HEK293T (cell line): ENCODE measurements around the gene TIPIN.
"Not testable (repeated sequence)": the region's sequence is repeated elsewhere in the genome, so short reads cannot be mapped to it uniquely, and the experiment has no call there.

Experiments used
- CTCF ChIA-PET: fragments of 350-600 bp; formaldehyde crosslinking; extraction: SDS; loops from one replicate; lab custom pipeline; 2021; ENCODE audit warnings: antibody characterized with exemption, inconsistent platforms; lab: Yijun Ruan, JAX
- POLR2A ChIA-PET: fragments of 350-600 bp; formaldehyde crosslinking; extraction: SDS; loops from one replicate; lab custom pipeline; 2020; ENCODE audit warnings: antibody characterized with exemption, inconsistent platforms; lab: Yijun Ruan, JAX
- DNase-seq: peaks from one replicate; pipeline ENCODE4 v3.0.0; 2012; ENCODE audit warnings: mixed read lengths; ENCODE audit errors: extremely low spot score
- ARNT ChIP-seq: fragments of 450-650 bp; IDR thresholded peaks from 2 replicates; pipeline ENCODE4 v1.6.1; 2017; ENCODE audit warnings: mild to moderate bottlenecking
- BHLHE40 ChIP-seq: fragments of 450-650 bp; IDR thresholded peaks from 2 replicates; pipeline ENCODE4 v1.6.1; 2016; ENCODE audit warnings: mild to moderate bottlenecking, moderate library complexity, borderline replicate concordance
- CTBP1 ChIP-seq: fragments of 450-650 bp; IDR thresholded peaks from 2 replicates; pipeline ENCODE4 v1.6.1; 2016; ENCODE audit warnings: borderline replicate concordance
- ELF4 ChIP-seq: fragments of 450-650 bp; IDR thresholded peaks from 2 replicates; pipeline ENCODE4 v1.6.1; 2017; ENCODE audit warnings: antibody characterized with exemption
- FOXA1 ChIP-seq: fragments of 450-650 bp; IDR thresholded peaks from 2 replicates; pipeline ENCODE4 v1.6.1; 2016; ENCODE audit warnings: mild to moderate bottlenecking
- FOXK2 ChIP-seq: fragments of 450-650 bp; IDR thresholded peaks from 2 replicates; pipeline ENCODE4 v1.6.1; 2016; ENCODE audit warnings: mild to moderate bottlenecking
- FOXM1 ChIP-seq: fragments of 450-650 bp; IDR thresholded peaks from 2 replicates; pipeline ENCODE4 v1.6.1; 2017; ENCODE audit warnings: mild to moderate bottlenecking, borderline replicate concordance
- HDGF ChIP-seq: fragments of 450-650 bp; IDR thresholded peaks from 2 replicates; pipeline ENCODE4 v1.6.1; 2017; ENCODE audit warnings: antibody characterized with exemption, borderline replicate concordance
- L3MBTL2 ChIP-seq: fragments of 450-650 bp; conservative IDR thresholded peaks from 2 replicates; pipeline ENCODE4 v1.6.1; 2016; ENCODE audit warnings: mild to moderate bottlenecking
- LEF1 ChIP-seq: fragments of 450-650 bp; IDR thresholded peaks from 2 replicates; pipeline ENCODE4 v1.6.1; 2017; ENCODE audit warnings: mild to moderate bottlenecking, borderline replicate concordance
- NFRKB ChIP-seq: fragments of 450-650 bp; IDR thresholded peaks from 2 replicates; pipeline ENCODE4 v1.6.1; 2016; ENCODE audit warnings: mild to moderate bottlenecking, moderate library complexity
- PKNOX1 ChIP-seq: fragments of 450-650 bp; IDR thresholded peaks from 2 replicates; pipeline ENCODE4 v1.6.1; 2016
- SP1 ChIP-seq: fragments of 450-650 bp; IDR thresholded peaks from 2 replicates; pipeline ENCODE4 v1.6.1; 2017
- SUZ12 ChIP-seq: fragments of 450-650 bp; IDR thresholded peaks from 2 replicates; pipeline ENCODE4 v1.6.1; 2016; ENCODE audit warnings: mild to moderate bottlenecking
- TARDBP ChIP-seq: fragments of 450-650 bp; IDR thresholded peaks from 2 replicates; pipeline ENCODE4 v1.6.1; 2016
- ZNF384 ChIP-seq: fragments of 450-650 bp; IDR thresholded peaks from 2 replicates; pipeline ENCODE4 v1.6.1; 2016

Gene TIPIN

GRCh38 chr15:66310786-66311185, 45.7 kb downstream of the TIPIN start:
- ChIA-PET POLR2A (interaction anchor here (1.0 kb wide), 1 partner anchor 11 kb away, joined by 3 read pairs; no protein-coding TSS in a partner anchor), CTCF (no interaction called here)
- no peak for DNase-seq
- TF ChIP-seq SP1 (no peak), HDGF (no peak), BHLHE40 (no peak), FOXA1 (no peak), CTBP1 (no peak), LEF1 (no peak), SUZ12 (no peak), L3MBTL2 (no peak), FOXM1 (no peak), FOXK2 (no peak), TARDBP (no peak), PKNOX1 (no peak), NFRKB (no peak), ARNT (no peak)

DNA sequence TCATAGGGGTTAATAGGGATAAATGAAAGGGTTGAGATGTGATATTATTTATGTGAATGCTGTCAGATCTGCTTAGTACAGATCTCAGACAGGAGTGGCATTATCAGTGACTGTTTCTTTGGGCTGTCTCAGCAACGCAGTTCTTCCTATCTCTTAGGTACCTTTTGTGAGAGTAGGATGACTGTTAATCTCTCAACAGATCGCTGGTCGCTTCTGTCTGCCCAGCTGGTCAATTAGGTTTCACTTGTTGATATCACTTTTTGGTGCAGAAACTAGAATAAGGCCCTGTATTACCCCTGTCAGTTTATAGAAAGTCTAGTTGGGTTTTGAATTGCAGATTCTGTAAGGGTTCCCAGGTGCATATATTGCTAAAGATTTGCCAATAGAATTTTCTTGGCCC, 46.7 kb downstream of the TIPIN start:
- TF ChIP-seq PKNOX1: no peak
- no peak for TF ChIP-seq CTBP1
- POLR2A ChIA-PET: no interaction called here
- CTCF ChIA-PET: no interaction called here
- DNase-seq: no peak

GRCh38 chr15:66308531-66308930, 48.0 kb downstream of the TIPIN start:
- no peak for TF ChIP-seq SP1
- no peak for TF ChIP-seq ZNF384
- TF ChIP-seq FOXK2: no peak
- no peak for TF ChIP-seq ELF4
- TF ChIP-seq TARDBP: no peak
- TF ChIP-seq LEF1: no peak
- TF ChIP-seq HDGF: no peak
- TF ChIP-seq FOXM1: no peak
- no peak for TF ChIP-seq L3MBTL2
- no peak for TF ChIP-seq ARNT
- no peak for TF ChIP-seq PKNOX1
- TF ChIP-seq SUZ12: no peak
- no peak for TF ChIP-seq BHLHE40
- TF ChIP-seq FOXA1: no peak
- no peak for TF ChIP-seq NFRKB
- TF ChIP-seq CTBP1: no peak
- ChIA-PET POLR2A (interaction anchor here (0.9 kb wide), 1 partner anchor 190 kb away, joined by 3 read pairs; no protein-coding TSS in a partner anchor), CTCF (no interaction called here)
- DNase-seq: no peak

DNA sequence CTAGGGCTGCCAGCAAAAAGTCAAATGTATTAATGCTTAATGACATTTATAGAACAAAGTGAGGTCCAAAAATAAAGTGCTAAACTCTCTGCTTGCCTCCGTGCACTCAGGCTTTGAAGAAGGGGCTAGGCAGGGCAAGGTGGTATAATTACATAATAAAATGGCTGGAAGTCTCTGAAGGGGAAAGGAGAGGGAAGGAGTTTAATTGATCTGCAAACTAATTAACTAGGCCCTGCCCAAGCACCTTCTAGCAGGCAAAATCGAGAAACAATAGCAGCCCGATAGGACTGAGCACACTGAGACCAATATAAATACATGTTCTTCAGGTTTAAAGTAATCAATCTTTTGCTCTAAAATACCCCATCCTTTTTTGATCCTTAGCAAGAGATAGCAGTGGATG, 50.1 kb downstream of the TIPIN start:
- TF ChIP-seq ZNF384 (no peak), BHLHE40 (no peak), SUZ12 (no peak), L3MBTL2 (no peak), FOXA1 (no peak), TARDBP (no peak), ARNT (no peak), LEF1 (no peak), NFRKB (no peak), PKNOX1 (no peak), CTBP1 (no peak), HDGF (no peak), ELF4 (no peak), FOXM1 (no peak), FOXK2 (no peak), SP1 (no peak)
- ChIA-PET POLR2A (interaction anchor here (1.3 kb wide), 1 partner anchor 12 kb away, joined by 3 read pairs; no protein-coding TSS in a partner anchor), CTCF (no interaction called here)
- DNase-seq: no peak

DNA sequence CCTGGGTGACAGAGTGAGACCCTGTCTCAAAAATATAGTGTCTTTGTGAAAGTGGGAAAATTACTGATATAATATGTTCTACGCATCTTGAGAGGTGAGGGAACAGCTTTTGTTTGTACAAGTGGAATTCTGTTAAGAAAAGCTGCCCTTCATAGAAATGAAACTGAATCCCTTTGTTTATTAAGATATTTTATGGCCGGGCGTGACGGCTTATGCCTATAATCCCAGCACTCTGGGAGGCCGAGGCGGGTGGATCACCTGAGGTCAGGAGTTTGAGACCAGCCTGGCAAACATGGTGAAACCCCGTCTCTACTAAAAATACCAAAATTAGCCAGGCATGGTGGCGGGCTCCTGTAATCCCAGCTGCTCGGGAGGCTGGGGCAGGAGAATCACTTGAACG, 52.1 kb downstream of the TIPIN start:
- peak; percentile 69 for TF ChIP-seq PKNOX1
- POLR2A ChIA-PET, DNase-seq: not testable (repeated sequence)
- CTCF ChIA-PET: interaction anchor here (1.2 kb wide), 1 partner anchor 195 kb away, joined by 3 read pairs; no protein-coding TSS in a partner anchor
